Stimulated activated CD8-positive, alpha-beta memory T cell treated with anti-CD3 and anti-CD28 coated beads, Interleukin-2, amount 100 ng/mL, for 48 hours (primary cell): ENCODE results near the gene PPP2R2B.
A peak's percentile ranks its signal among the peaks of the same experiment; 100 is the strongest.
"Not testable (repeated sequence)": the region's sequence is repeated elsewhere in the genome, so short reads cannot be mapped to it uniquely, and the experiment has no call there.

ENCODE experiments used
- DNase-seq, 2 donors: peaks; one replicate each; pipeline ENCODE4 v3.0.0-alpha.2; 2020; ENCODE audit warnings: low read depth in 2 of 2

The PPP2R2B gene

DNA sequence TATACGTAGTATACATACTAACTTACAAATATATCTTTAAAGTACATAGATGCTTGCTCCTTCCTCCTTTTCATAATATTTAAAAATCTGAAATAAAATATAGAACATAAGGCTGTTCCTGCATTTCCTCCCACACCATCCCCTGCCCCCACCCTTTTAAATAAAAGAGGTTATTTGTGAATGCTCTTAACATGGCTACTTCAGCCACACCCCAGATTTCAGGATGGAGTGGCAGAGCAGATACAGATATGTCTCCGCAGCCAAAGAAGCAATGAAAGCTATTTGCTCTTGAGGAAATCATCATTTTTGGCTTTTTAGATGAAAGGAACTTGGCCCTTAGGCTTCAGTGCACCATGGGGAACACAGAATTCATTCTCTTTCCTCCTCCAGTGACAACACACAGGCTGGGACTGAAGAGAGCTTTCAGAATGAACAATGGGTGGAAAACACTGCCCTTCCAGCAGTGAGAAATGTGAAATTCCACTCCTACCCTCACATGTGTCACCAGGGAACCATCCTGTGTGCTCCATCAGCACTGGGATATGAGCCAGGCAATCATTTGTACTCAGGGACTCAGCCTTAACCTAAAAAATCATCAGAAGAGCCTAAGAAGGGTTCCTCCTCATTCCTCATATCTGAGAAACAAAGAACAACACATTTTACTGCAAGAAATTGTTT lies 134.3 kb downstream of the PPP2R2B start:
- DNase-seq = no peak

DNA sequence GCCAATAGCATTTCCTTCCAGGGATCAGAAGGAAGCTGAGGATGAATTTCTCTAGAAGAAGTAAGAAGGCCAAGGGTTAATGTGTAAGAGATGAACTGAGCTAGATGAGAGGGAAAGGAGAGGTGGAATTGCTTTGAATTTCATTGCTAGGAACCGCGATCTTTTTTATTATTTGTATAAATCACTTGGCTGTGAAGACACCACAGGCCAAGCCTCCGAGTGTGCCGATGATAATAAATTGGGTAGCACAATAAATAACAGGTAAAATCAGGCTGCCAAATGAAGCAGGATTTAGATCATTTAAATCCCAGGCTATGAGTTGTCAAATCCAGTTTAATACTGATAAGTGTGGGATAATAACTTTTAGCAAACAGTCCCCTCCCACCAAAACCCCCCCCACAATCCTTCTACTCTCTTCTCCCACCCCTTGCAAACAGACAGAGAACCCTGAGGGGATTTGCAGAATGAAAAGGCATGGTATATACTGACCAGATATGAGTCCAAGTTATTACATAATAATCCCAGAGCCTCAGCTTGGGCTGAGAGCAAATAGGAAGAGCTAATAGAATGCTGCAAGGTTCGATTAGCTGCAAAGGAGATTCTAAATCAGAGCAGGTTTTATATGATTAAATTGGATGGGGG lies 143.5 kb downstream of the PPP2R2B start:
- DNase-seq = no peak

DNA sequence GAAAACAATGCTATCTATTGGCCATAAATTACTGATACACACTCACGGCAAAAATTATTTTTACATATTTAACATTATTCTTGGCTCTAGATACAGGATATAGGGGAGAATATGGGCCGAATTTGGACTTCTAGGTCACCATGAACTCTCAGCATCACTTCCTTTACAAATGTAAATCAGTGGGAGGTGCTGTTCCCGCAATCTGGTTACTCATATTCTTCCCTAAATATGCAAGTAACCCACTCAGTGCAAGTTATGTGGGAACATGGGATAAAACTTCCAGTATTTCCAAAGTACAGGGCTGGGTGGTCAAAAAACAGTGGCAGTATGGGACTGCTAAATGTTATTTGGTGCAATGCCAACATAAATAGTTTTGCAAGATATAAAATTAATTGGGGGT lies 145.6 kb downstream of the PPP2R2B start:
- no peak for DNase-seq

DNA sequence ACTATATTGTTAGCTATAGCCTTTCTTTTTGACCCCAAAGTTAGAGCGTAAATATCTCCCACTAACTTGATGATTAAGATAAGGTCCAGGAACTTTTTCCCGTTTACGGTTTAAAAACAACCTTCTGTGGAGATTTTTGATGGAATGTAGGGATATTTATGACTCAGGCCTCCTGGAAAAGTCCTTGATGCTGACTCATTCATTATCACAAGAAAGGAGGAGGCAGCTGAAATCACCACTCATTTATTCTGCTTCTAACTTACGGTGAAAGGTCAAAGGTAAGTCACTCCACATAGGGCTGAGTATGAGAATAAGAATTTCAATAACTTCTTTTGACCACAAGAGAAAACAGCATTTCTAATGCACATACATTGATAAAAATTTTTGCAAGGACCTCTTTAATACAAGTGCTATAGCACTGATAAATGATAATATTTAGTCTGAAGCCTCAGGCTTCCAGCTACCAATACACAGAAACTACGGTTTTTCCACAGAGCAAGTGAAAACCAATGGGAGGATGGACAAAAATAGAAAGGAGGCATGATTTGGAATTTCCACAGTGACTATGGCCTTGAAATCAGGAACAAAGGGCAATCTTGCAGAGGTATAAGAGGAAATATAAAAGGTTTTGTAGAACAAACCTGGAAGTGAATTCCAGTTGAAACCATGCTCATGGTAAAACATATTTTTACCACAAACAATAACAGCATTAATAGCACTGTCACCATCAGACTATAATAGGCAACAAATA lies 146.5 kb downstream of the PPP2R2B start:
- no peak for DNase-seq

DNA sequence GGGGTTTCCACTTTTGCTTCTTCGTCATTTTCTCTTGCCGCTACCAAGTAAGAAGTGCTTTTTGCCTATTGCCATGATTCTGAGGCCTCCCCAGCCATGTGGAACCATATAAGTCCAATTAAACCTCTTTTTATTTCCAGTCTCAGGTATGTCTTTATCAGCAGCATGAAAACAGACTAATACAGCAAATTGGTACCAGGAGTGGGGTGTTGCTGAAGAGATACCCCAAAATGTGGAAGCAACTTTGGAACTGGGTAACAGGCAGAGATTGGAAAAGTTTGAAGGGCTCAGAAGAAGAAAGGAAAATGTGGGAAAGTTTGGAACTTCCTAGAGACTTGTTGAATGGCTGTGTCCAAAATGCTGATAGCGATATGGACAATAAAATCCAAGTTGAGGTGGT lies 149.8 kb downstream of the PPP2R2B start:
- DNase-seq = not testable (repeated sequence)

DNA sequence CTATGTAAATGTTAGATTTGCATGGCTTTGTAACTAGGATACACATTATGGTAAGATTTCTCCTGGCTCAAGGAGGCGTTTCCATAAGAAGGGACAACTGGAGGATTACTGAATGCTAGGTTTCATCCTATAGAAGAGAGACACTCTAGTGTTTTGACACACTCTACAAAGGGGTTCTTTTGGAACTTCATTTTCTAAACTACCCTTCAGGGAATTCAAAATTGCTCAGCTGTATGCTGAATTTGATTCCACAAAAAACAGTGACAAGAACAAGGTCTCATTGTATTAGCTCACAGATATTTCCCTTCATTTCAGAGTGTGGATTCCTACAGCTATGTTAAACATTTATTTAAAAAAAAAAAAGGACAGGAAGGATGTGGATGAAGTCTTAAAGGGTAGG lies 151.7 kb downstream of the PPP2R2B start:
- no peak for DNase-seq

DNA sequence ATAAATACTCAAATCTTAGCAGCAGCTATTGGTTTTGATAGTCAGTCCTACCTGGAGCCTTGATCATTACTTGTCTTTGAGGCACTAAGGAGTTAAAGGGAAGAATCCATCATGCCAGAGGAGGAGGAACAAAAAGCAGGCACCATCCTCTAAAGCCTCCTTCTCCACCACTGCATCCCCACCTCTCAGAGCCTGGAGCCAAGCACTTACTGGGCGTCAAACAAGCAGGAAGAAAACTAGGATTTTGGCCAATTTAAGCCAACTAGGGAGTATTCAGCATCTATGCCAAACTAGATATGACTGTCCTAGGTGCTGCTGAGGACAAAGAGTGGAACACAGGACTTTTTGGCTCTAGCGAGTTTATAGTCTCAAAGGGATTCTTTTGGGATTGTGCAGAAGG lies 152.5 kb downstream of the PPP2R2B start:
- no peak for DNase-seq

DNA sequence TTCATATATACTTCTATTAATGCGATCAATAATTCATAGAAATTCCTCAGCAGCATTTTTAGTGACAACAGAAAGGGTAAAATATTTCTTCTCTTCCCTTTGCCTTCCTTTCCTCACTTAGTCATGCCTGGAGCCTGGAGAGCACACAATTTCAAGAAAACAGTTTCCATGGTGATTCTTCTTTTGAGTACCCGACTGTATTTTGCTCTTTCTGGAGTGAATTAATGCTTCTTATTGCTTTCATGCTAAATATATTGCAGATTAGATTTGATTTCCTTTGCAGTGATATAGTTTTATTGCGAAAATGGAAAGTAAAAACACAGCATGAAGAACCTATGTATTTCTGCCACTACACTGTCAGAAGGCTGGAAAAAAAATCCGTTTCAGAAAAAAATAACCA lies 153.5 kb downstream of the PPP2R2B start:
- DNase-seq = no peak

DNA sequence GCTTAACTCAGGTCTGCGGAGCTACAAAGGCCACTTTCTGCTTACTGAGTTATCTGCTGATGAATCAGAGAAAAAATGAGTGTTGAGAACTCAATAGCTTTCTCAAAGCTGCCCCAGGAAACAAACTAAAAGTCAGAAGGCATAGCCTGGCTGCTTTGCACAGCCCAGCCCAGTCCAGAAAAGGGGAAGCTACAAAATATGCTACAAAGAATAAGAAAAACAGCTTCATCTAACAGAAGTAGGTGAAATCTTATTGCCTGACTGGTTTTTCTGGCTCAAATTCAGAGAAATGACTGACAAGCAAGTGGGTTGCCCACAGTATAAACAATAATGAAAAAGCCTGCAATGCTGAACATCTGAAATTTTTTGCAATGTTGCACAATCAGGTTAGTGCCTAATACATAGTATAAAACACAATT lies 156.2 kb downstream of the PPP2R2B start:
- DNase-seq = no peak

DNA sequence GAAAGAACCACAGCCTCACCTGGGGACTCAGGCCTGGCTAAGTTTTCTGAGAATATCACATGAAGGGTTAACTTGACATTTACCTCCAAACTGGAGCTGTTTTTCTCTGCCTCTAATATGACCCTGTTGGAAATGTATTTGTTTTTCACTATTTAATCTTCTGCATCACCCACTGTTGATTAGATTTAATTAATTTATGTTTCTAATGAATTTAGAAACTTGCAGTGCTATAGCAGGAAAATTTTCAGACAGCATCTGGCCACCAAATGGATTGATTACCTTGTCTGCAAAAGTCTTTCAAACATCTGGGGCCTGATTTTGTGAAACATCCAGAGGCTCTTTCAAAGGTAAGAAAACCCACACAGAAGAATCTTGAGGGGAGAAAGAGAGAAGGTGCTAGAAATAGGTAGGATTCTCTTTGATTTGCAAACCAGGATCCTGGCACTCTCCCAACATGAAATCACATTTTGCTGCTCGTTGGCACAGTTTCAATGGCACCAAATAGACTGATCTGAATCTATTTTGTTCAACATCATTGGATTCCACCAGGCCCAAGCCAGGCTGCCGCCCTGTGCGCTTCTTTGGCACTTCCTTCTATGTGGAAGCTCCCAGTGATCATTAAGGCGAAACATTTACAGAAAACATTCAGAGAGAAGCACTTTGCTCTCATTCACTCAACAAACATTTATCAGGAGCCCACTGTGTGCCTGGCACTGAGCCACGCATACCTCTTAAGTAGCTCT lies 157.3 kb downstream of the PPP2R2B start:
- no peak for DNase-seq

DNA sequence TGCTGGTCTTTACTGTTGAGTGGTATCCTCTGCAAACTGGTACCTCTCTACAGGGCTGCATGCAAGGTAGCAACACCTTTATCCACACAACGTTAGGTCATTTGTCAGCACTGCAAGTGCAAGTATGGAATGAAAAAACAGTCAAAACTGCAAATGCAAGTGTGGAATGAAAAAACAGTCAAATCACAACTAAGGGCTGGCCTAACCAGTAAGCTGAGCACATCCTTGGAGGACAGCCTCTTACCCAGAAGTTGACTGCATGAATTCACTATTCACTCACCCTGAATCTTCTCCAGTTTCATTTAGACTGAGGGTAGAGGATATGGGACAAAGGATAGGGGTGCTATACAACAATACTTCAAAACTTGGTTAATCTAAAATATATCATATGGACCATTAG lies 158.4 kb downstream of the PPP2R2B start:
- no peak for DNase-seq

DNA sequence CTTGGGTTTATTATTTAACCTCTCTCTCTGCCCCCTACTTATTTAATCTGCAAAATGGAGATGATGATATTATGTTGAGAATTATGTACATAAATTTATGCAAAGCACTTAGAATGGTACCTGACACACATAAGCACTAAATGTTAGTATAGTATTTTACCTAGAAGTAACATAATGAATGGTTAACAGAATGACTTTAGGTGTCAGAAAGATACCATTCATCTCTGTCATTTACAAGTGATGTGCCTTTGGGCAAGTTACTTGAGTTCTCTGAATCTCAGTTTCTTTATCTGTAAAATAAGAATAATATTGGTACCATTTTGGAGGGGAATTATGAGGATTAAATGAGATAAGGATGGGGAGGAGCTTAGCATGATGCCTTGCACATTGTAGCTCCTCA lies 159.4 kb downstream of the PPP2R2B start:
- DNase-seq = no peak

DNA sequence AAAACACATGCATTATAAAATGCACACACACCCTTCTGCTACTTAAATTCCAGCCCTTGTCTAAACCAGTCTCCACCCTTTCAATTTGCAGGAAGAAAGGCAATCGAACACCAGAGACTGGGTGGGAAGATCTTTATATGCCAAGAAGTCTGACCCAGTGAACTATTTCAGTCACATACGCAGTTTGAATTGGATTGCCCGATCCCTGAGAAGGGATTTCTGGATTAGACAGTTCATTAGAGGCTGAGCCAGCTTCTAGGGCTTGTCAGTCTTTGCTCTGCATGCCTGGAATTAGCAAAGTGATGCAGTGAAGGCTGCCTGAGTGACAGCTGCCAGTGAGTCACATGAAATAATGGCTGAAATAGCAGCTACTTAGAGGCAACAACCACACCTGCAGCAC lies 159.9 kb downstream of the PPP2R2B start:
- DNase-seq = no peak

DNA sequence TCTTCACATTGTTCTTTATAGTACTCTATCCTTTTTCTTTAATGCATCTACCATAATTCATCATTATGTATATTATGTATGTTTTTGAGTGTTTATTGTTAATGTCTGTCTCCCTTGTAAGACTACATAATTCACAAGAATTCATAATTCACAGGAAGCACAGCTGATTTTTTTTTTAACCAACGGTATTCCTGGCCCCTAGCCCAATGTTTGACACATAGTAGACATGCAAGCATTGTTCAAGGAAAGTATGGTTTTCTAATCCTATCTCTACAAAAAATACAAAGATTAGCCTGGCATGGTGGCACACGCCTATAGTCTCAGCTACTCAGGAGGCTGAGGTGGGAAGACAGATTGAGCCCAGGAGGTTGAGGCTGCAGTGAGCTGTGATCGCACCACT lies 160.6 kb downstream of the PPP2R2B start:
- no peak for DNase-seq

DNA sequence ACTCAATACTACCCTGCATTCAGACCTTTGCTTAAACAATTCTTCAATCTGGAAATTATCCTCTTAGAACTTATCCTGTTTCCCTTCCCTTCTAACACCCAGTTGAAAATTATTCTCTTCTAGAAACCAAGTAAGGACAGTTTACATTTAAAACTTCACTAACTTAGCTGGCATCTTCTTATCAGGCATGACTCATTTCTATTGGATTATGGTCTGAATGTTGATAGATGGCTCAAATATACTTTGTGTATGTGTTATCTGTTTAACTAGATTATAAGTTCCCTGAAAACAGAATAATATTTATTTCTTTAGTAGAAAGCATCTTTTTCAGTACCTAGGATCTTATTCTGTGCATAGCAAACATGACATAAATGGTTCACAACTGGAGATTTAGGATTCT lies 161.9 kb downstream of the PPP2R2B start:
- DNase-seq = no peak

DNA sequence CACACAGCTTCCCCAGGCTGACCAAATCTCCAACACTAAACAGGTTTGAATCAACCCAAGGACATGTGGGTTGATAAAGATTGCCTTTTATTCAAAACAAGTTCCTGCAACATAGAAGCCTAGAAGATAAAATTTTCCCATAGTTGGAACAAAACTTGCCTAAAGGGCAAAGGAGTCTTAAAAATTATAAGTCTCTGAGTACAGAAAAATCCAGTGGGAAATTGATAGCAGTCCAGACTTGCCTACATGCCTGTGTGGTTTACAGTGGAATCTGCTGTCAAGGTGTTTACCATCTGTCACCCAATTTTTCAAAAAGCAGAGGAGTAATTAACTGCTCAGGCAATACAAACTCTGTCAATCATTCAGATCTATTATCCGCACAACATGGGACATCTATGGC lies 168.2 kb downstream of the PPP2R2B start:
- no peak for DNase-seq

DNA sequence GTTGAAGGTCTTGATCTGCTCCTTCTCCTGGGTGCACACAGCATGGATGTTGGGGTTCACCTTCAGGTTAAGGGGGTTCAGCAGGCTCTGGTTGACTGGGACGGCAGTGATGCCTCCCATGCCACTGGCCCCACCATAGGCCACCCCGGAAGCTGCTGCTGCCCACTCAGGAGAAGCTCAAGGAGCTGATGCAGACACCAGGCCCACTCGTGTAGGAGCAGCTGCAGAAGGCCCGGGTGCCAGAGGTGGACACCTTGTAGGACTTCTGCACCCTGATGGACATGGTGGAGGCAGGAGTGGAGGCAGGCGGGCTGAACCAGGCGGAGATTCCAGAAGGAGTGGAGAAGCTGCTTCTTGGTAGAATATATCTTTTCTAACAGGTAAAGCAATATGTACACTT lies 171.2 kb downstream of the PPP2R2B start:
- DNase-seq = no peak

DNA sequence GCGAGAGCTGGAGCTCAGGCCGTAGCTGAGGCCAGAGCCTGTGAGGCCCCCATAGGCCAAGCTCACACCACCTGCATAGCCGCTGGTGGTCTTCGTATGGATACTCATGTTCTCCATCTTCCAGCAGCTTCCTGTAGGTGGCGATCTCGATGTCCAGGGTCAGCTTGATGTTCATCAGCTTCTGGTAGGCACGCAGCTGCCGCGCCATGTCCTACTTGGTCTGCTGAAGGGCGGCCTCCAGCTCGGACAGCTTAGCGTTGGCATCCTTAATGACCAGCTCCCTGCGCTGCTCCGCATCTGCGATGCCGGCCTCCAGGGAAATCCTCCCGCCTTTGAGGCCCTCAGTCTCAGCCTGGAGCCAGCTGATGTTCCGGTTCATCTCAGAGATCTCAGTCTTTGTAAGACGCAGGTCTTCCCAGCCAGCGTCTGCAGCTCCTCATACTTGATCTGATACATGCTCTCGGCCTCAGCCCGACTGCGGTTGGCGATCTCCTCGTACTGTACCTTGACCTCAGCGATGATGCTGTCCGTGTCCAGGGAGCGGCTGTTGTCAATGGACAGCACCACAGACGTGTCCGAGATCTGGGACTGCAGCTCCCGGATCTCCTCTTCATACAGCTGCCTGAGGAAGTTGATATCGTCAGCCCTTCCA lies 172.1 kb downstream of the PPP2R2B start:
- peak in 1 of 2 donors; percentile 1 for DNase-seq

DNA sequence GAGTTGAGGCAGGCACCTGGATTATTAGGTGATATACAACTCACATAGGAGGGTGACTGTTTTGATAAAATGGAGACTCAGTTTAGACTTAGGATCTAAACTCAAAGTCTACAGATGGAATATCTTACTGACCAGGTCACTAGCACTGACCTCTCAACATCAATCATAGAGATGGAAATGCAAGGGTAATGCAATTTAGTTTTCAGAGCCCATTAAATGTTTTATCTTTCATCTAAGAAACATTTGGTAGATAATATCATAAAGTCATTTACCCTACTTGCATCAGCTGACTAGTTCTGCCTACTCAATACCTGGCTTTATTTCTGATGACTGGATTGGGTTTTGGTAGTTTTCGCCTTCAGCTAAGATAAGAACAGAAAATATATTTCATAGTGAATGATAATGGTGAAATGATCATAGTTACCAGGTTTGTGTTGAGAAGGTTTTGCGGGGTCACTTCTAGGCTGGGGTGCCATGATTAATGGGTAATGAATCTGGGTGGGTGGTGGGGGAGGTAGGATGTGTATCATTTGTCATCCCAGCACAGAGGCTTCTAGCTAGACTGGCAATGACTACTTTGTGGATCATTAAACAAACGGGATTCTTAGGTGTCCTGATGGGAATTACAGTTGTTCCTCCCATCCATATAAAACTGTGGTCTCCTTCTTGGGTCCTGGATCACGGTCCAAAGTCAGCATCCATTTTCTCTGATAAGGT lies 173.4 kb downstream of the PPP2R2B start:
- DNase-seq = no peak

DNA sequence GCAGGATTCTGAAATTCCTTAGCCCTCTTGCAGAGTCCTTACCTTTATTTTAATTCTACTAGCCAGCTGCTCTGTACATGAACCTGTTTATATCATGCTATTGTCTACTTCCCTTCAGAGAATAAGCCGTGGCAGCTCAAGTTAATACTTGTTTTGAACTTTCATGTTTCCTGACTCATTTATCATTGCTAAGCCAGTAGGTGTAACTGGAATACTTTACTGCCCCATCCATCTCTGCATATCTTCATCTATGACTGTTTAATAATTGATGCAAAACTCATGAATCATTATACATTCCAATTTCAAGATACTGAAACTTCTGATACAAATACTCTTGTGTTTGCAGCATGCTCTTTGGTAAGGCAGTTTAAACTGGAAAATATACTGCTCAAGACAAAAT lies 174.7 kb downstream of the PPP2R2B start:
- no peak for DNase-seq

DNA sequence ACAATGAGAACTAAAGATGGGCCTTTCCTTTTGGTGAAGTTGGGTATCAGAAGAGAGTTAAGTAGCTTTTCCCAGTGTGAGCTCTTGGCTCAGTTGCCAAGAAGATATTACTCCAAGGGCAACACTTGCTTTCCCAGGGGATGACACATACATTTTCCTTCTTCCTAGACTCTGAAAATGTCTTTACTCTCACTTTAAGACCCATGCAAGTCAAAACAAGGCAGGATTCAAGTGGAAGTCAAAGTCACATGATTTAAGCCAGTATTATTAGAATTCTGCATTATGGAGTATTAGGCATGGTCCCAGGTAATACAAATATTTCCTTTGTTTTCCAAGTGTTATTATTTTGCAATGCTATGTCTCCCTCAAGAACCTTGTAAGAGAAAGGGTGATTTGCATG lies 175.1 kb downstream of the PPP2R2B start:
- no peak for DNase-seq
